K562 (cell line): ENCODE data around the gene RAB12. TPM values are rescaled to one million over a fixed set of nuclear protein-coding genes. Genes with fewer than 3 reads are reported as not detected.

Experiments
- GABPB2 ChIP-seq: fragments of 250-450 bp; sonication (Bioruptor Pico); conservative IDR thresholded peaks from 2 replicates; pipeline ENCODE4 v1.5.1; 2021; ENCODE audit warnings: mild to moderate bottlenecking
- HSF4 ChIP-seq: fragments of 250-450 bp; sonication (Bioruptor Pico); IDR thresholded peaks from 2 replicates; pipeline ENCODE4 v2.1.2; 2022; ENCODE audit warnings: mild to moderate bottlenecking, moderate library complexity, borderline replicate concordance
- ZC3H4 ChIP-seq: sonication (generic); formaldehyde crosslinking; IDR thresholded peaks from 2 replicates; pipeline ENCODE4 v1.9.0; 2021; ENCODE audit warnings: missing genetic modification reagents, borderline replicate concordance
- ZFP1 ChIP-seq: fragments of 450-650 bp; formaldehyde crosslinking; IDR thresholded peaks from 2 replicates; pipeline ENCODE4 v1.4.0; 2020; ENCODE audit warnings: mild to moderate bottlenecking, mixed read lengths
- polyA plus RNA-seq, 8 experiments: library from polyadenylated mRNA; depleted of rRNA in 4 of 8; stranded (reverse) in 5 of 8; unstranded in 3 of 8; fragments of >200 nt; fragmentation: Nextera tagmentation in 2 of 8; fragmentation: Illumina TruSeq in 1 of 8; extraction: Ambion mirVana in 2 of 8; extraction: Trizol in 1 of 8; gene quantifications; 2 replicates each; pipeline versions ENCODE4 v1.2.1 to v1.2.3, GENCODE V29; 2011 to 2014; ENCODE audit warnings: inconsistent platforms in 1 of 8, missing spikeins in 1 of 8
- total RNA-seq, 7 experiments: library from RNA; depleted of rRNA in 6 of 7; stranded (reverse); fragments of >200 nt in 6 of 7; fragmentation: Illumina TruSeq in 2 of 7; extraction: Trizol in 2 of 7; gene quantifications; 2 replicates each; pipeline versions ENCODE4 v1.2.1 to v1.2.3, GENCODE V29; 2011 to 2021; ENCODE audit warnings: low replicate concordance in 1 of 7
- TF ChIP-seq, protein P1 (sequence below): fragments of 450-650 bp; IDR thresholded peaks from 2 replicates; pipeline ENCODE4 v1.6.1; 2016; ENCODE audit warnings: mild to moderate bottlenecking, moderate library complexity

RAB12 gene
- total and polyA plus RNA-seq, 9 of the 15 experiments (the other 6 are each of a cell fraction or from before 2014, with no cell fraction given) = 0.48 to 21.6 (median 18.8) TPM

DNA sequence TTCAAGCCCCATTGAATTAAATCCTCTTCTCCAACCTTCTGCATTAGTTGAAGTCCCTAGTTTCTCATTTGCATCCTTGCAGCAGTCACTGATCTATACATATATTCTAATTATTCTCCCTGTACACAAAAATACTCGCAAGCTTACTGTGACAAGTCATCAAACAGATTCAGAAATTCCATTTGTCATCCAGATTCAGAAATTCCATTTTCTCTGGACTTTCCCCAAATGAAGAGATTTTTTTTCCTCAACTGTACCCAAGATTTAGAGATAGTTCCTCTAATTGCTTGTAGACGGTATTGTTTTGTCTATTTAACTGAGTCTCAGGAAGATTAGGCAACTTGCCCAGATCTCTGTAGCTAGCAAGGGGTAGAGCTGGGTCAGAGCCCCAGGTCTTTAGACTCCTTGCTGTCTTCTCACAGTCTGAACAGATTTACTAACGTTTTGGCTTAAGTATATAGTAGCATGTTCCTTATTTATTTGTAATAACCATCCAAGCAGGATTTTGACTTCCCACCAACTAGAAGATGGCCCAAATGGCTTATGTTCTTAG is 34.2 kb downstream of the RAB12 start (continued):
- TF ChIP-seq, protein P1, sequence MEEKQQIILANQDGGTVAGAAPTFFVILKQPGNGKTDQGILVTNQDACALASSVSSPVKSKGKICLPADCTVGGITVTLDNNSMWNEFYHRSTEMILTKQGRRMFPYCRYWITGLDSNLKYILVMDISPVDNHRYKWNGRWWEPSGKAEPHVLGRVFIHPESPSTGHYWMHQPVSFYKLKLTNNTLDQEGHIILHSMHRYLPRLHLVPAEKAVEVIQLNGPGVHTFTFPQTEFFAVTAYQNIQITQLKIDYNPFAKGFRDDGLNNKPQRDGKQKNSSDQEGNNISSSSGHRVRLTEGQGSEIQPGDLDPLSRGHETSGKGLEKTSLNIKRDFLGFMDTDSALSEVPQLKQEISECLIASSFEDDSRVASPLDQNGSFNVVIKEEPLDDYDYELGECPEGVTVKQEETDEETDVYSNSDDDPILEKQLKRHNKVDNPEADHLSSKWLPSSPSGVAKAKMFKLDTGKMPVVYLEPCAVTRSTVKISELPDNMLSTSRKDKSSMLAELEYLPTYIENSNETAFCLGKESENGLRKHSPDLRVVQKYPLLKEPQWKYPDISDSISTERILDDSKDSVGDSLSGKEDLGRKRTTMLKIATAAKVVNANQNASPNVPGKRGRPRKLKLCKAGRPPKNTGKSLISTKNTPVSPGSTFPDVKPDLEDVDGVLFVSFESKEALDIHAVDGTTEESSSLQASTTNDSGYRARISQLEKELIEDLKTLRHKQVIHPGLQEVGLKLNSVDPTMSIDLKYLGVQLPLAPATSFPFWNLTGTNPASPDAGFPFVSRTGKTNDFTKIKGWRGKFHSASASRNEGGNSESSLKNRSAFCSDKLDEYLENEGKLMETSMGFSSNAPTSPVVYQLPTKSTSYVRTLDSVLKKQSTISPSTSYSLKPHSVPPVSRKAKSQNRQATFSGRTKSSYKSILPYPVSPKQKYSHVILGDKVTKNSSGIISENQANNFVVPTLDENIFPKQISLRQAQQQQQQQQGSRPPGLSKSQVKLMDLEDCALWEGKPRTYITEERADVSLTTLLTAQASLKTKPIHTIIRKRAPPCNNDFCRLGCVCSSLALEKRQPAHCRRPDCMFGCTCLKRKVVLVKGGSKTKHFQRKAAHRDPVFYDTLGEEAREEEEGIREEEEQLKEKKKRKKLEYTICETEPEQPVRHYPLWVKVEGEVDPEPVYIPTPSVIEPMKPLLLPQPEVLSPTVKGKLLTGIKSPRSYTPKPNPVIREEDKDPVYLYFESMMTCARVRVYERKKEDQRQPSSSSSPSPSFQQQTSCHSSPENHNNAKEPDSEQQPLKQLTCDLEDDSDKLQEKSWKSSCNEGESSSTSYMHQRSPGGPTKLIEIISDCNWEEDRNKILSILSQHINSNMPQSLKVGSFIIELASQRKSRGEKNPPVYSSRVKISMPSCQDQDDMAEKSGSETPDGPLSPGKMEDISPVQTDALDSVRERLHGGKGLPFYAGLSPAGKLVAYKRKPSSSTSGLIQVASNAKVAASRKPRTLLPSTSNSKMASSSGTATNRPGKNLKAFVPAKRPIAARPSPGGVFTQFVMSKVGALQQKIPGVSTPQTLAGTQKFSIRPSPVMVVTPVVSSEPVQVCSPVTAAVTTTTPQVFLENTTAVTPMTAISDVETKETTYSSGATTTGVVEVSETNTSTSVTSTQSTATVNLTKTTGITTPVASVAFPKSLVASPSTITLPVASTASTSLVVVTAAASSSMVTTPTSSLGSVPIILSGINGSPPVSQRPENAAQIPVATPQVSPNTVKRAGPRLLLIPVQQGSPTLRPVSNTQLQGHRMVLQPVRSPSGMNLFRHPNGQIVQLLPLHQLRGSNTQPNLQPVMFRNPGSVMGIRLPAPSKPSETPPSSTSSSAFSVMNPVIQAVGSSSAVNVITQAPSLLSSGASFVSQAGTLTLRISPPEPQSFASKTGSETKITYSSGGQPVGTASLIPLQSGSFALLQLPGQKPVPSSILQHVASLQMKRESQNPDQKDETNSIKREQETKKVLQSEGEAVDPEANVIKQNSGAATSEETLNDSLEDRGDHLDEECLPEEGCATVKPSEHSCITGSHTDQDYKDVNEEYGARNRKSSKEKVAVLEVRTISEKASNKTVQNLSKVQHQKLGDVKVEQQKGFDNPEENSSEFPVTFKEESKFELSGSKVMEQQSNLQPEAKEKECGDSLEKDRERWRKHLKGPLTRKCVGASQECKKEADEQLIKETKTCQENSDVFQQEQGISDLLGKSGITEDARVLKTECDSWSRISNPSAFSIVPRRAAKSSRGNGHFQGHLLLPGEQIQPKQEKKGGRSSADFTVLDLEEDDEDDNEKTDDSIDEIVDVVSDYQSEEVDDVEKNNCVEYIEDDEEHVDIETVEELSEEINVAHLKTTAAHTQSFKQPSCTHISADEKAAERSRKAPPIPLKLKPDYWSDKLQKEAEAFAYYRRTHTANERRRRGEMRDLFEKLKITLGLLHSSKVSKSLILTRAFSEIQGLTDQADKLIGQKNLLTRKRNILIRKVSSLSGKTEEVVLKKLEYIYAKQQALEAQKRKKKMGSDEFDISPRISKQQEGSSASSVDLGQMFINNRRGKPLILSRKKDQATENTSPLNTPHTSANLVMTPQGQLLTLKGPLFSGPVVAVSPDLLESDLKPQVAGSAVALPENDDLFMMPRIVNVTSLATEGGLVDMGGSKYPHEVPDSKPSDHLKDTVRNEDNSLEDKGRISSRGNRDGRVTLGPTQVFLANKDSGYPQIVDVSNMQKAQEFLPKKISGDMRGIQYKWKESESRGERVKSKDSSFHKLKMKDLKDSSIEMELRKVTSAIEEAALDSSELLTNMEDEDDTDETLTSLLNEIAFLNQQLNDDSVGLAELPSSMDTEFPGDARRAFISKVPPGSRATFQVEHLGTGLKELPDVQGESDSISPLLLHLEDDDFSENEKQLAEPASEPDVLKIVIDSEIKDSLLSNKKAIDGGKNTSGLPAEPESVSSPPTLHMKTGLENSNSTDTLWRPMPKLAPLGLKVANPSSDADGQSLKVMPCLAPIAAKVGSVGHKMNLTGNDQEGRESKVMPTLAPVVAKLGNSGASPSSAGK = no peak
- no peak for TF ChIP-seq GABPB2 (CRISPR knock-in tag)
- TF ChIP-seq ZC3H4 = no peak
- no peak for TF ChIP-seq ZFP1 (CRISPR knock-in tag)
- TF ChIP-seq HSF4 (CRISPR knock-in tag) = no peak
- TF ChIP-seq, all 486 proteins: peak for 0
